ENCODE data around the gene RAB3D.

The RAB3D gene

GRCh38 chr19:11367528-11367927 lies 28.1 kb upstream of the RAB3D start:
- Histone ChIP-seq H3K27me3 (ENCODE audit: insufficient read depth, low read depth) (no peaks in the 10 kb centered on the region), H3K4me2 (no peak overlapping the region), H3K36me3 (ENCODE audit: insufficient read depth) (no peaks in the 10 kb centered on the region), H3K9ac (no peak overlapping the region), H4K20me1 (ENCODE audit: insufficient read depth) (no peaks in the 10 kb centered on the region), H3K4me3 (IDR thresholded peaks at IDR 0.05; ENCODE audit: insufficient read depth, low read depth, low read length) (no peak overlapping the region), H3K4me1 (ENCODE audit: low read depth, poor library complexity, severe bottlenecking) (no peaks in the 10 kb centered on the region), H3K79me2 (ENCODE audit: insufficient read depth, low read depth) (no peaks in the 10 kb centered on the region), H2AFZ (ENCODE audit: low read depth) (no peak overlapping the region), H3K27ac (no peak overlapping the region)
- no peak for TF ChIP-seq CTCF (conservative IDR thresholded peaks at IDR 0.05; ENCODE audit: low read depth, low read length)

GRCh38 chr19:11365557-11366117 lies 26.2 kb upstream of the RAB3D start:
- no peak for TF ChIP-seq CTCF (conservative IDR thresholded peaks at IDR 0.05; ENCODE audit: low read depth, low read length)
- no peaks in the 10 kb centered on the region for H4K20me1 ChIP-seq (ENCODE audit: insufficient read depth)
- no peak overlapping the region for H3K9ac ChIP-seq
- H3K4me3 ChIP-seq (IDR thresholded peaks at IDR 0.05; ENCODE audit: insufficient read depth, low read depth, low read length) = no peak overlapping the region
- H3K27ac ChIP-seq = no peak overlapping the region
- H3K4me1 ChIP-seq (ENCODE audit: low read depth, poor library complexity, severe bottlenecking) = no peaks in the 10 kb centered on the region
- no peak overlapping the region for H3K4me2 ChIP-seq
- no peaks in the 10 kb centered on the region for H3K79me2 ChIP-seq (ENCODE audit: insufficient read depth, low read depth)
- no peak overlapping the region for H2AFZ ChIP-seq (ENCODE audit: low read depth)
- no peaks in the 10 kb centered on the region for H3K27me3 ChIP-seq (ENCODE audit: insufficient read depth, low read depth)
- H3K36me3 ChIP-seq (ENCODE audit: insufficient read depth) = no peaks in the 10 kb centered on the region

GRCh38 chr19:11364935-11365334 lies 25.5 kb upstream of the RAB3D start:
- H3K27ac ChIP-seq = no peak overlapping the region

GRCh38 chr19:11364296-11364904 lies 24.9 kb upstream of the RAB3D start:
- H3K4me2 ChIP-seq = no peak overlapping the region
- no peaks in the 10 kb centered on the region for H3K79me2 ChIP-seq (ENCODE audit: insufficient read depth, low read depth)
- no peak overlapping the region for H2AFZ ChIP-seq (ENCODE audit: low read depth)
- H3K4me3 ChIP-seq (IDR thresholded peaks at IDR 0.05; ENCODE audit: insufficient read depth, low read depth, low read length) = no peak overlapping the region
- TF ChIP-seq CTCF (conservative IDR thresholded peaks at IDR 0.05; ENCODE audit: low read depth, low read length) = no peak
- no peak overlapping the region for H3K9ac ChIP-seq
- H4K20me1 ChIP-seq (ENCODE audit: insufficient read depth) = no peaks in the 10 kb centered on the region
- no peaks in the 10 kb centered on the region for H3K36me3 ChIP-seq (ENCODE audit: insufficient read depth)
- H3K27me3 ChIP-seq (ENCODE audit: insufficient read depth, low read depth) = no peaks in the 10 kb centered on the region
- no peaks in the 10 kb centered on the region for H3K4me1 ChIP-seq (ENCODE audit: low read depth, poor library complexity, severe bottlenecking)
- no peak overlapping the region for H3K27ac ChIP-seq

More at GRCh38 chr19:11364935-11365334, 25.5 kb upstream of the RAB3D start:
- Histone ChIP-seq H3K4me1 (ENCODE audit: low read depth, poor library complexity, severe bottlenecking) (no peaks in the 10 kb centered on the region), H3K9ac (no peak overlapping the region), H3K4me3 (IDR thresholded peaks at IDR 0.05; ENCODE audit: insufficient read depth, low read depth, low read length) (no peak overlapping the region), H3K4me2 (no peak overlapping the region), H2AFZ (ENCODE audit: low read depth) (no peak overlapping the region), H4K20me1 (ENCODE audit: insufficient read depth) (no peaks in the 10 kb centered on the region), H3K27me3 (ENCODE audit: insufficient read depth, low read depth) (no peaks in the 10 kb centered on the region), H3K36me3 (ENCODE audit: insufficient read depth) (no peaks in the 10 kb centered on the region), H3K79me2 (ENCODE audit: insufficient read depth, low read depth) (no peaks in the 10 kb centered on the region)
- TF ChIP-seq CTCF (conservative IDR thresholded peaks at IDR 0.05; ENCODE audit: low read depth, low read length) = no peak

All from KMS-11 (cell line).